HepG2 (cell line): ENCODE results near the gene DOCK9. TPM values are rescaled to one million over a fixed set of nuclear protein-coding genes. Genes with fewer than 3 reads are reported as not detected.

Experiments used
- ATAC-seq: fragments of 200-7000 bp; cut with Tn5 transposase; 3 replicates; pipeline ENCODE4 v1.9.1; 2020; ENCODE audit warnings: mild to moderate bottlenecking, moderate library complexity
- BruUV-seq: library from RNA; stranded (reverse); fragments of 400-500 nt; replicated peaks from 2 replicates; lab custom pipeline; 2021; lab: Mats Ljungman, UMichigan
- CTCF ChIA-PET: fragments of 300-600 bp; formaldehyde crosslinking; extraction: SDS; loops from one replicate; lab custom pipeline; 2021; ENCODE audit warnings: low total read pairs, inconsistent platforms, low intra/inter-chr PET ratio; lab: Yijun Ruan, JAX
- POLR2A ChIA-PET: fragments of 350-600 bp; sonication (Branson Sonifier 250); formaldehyde crosslinking; loops from one replicate; lab custom pipeline; 2020; ENCODE audit warnings: antibody characterized with exemption, inconsistent platforms; lab: Yijun Ruan, JAX
- DNase-seq: peaks from one replicate; pipeline ENCODE4 v3.0.0-alpha.2; 2015; ENCODE audit warnings: low spot score
- FAIRE-seq: peaks from 3 replicates; lab custom pipeline; 2011; peaks lifted over from hg19 to GRCh38; lab: Jason Lieb, UNC
- H2AFZ ChIP-seq: one replicate; pipeline ENCODE4 v1.6.1; 2011; ENCODE audit warnings: low read length, inconsistent platforms
- H3K27ac ChIP-seq: fragments of 300-600 bp; 3 replicates; pipeline ENCODE4 v1.8.0; 2011; ENCODE audit warnings: mixed run types, mild to moderate bottlenecking, mixed read lengths, low read length, inconsistent platforms; ENCODE audit not compliant: insufficient read depth; ENCODE audit errors: extremely low read length
- H3K27me3 ChIP-seq, 2 experiments: fragments of 200-600 bp in 1 of 2; 2 replicates in 1 of 2; 3 replicates in 1 of 2; pipeline versions ENCODE4 v1.6.0 to v1.8.0; 2011; ENCODE audit warnings: low read length in 2 of 2, mild to moderate bottlenecking in 2 of 2, moderate library complexity in 2 of 2, inconsistent platforms in 1 of 2; ENCODE audit not compliant: insufficient read depth in 2 of 2, control insufficient read depth in 1 of 2
- H3K36me3 ChIP-seq, 2 experiments: fragments of 200-600 bp in 1 of 2; replicated peaks in 1 of 2; 2 replicates in 1 of 2; 3 replicates in 1 of 2; pipeline versions ENCODE4 v1.5.1 to v1.8.0; 2011; ENCODE audit warnings: low read length in 2 of 2, inconsistent platforms in 1 of 2; ENCODE audit not compliant: insufficient read depth in 2 of 2, control insufficient read depth in 1 of 2
- H3K4me1 ChIP-seq: 2 replicates; pipeline ENCODE4 v1.5.1; 2012; ENCODE audit warnings: low read length, inconsistent platforms; ENCODE audit not compliant: insufficient read depth
- H3K4me2 ChIP-seq: 2 replicates; pipeline ENCODE4 v1.6.0; 2011; ENCODE audit warnings: low read depth, low read length, inconsistent platforms
- H3K4me3 ChIP-seq, 3 experiments: fragments of 200-600 bp in 1 of 3; sonication (generic), shearing (Covaris generic) in 1 of 3; replicated peaks in 1 of 3; 2 replicates each; pipeline ENCODE4 v1.5.1; 2011 to 2016; ENCODE audit warnings: low read length in 3 of 3, inconsistent platforms in 2 of 3, low read depth in 2 of 3, mild to moderate bottlenecking in 2 of 3, control low read depth in 1 of 3, mixed read lengths in 1 of 3; ENCODE audit not compliant: insufficient read depth in 1 of 3
- H3K79me2 ChIP-seq: one replicate; pipeline ENCODE4 v1.6.1; 2011; ENCODE audit warnings: low read length, inconsistent platforms; ENCODE audit not compliant: insufficient read depth
- H3K9ac ChIP-seq: 2 replicates; pipeline ENCODE4 v1.6.0; 2011; ENCODE audit warnings: mild to moderate bottlenecking, low read depth, low read length, inconsistent platforms; ENCODE audit not compliant: insufficient read depth
- H3K9me3 ChIP-seq: 2 replicates; pipeline ENCODE4 v1.5.1; 2012; ENCODE audit warnings: mild to moderate bottlenecking, low read length
- H4K20me1 ChIP-seq: 2 replicates; pipeline ENCODE4 v1.6.0; 2011; ENCODE audit warnings: inconsistent platforms, mild to moderate bottlenecking, low read length, moderate library complexity; ENCODE audit not compliant: insufficient read depth
- HOXD1 ChIP-seq: sonication (generic); formaldehyde crosslinking; IDR thresholded peaks from 2 replicates; pipeline ENCODE4 v1.5.0; 2020; ENCODE audit warnings: missing genetic modification reagents
- MAF1 ChIP-seq: sonication (generic); formaldehyde crosslinking; IDR thresholded peaks from 2 replicates; pipeline ENCODE4 v1.5.0; 2020; ENCODE audit warnings: missing genetic modification reagents, borderline replicate concordance
- MAZ ChIP-seq, 2 experiments: sonication (generic) in 1 of 2; formaldehyde crosslinking in 1 of 2; IDR thresholded peaks; 2 replicates each; pipeline versions ENCODE4 v1.5.0 to v1.6.1; 2012 to 2020; ENCODE audit warnings: low read depth in 2 of 2, mild to moderate bottlenecking in 2 of 2, borderline replicate concordance in 1 of 2, improper control_type of control experiment in 1 of 2, low read length in 1 of 2, missing genetic modification reagents in 1 of 2, moderate library complexity in 1 of 2
- RFXAP ChIP-seq: sonication (generic); formaldehyde crosslinking; IDR thresholded peaks from 2 replicates; pipeline ENCODE4 v1.4.0; 2020; ENCODE audit warnings: missing genetic modification reagents, borderline replicate concordance
- SRSF4 ChIP-seq: fragments of 200-400 bp; formaldehyde crosslinking; IDR thresholded peaks from one replicate; pipeline ENCODE4 v1.6.1; 2018; ENCODE audit warnings: mild to moderate bottlenecking, low read depth, low read length, moderate library complexity; ENCODE audit not compliant: poor library complexity, severe bottlenecking
- ZBTB8A ChIP-seq: sonication (generic); formaldehyde crosslinking; IDR thresholded peaks from 2 replicates; pipeline ENCODE4 v1.4.0; 2020; ENCODE audit warnings: mild to moderate bottlenecking, low read depth, missing genetic modification reagents, borderline replicate concordance
- ZNF598 ChIP-seq: sonication (generic); formaldehyde crosslinking; IDR thresholded peaks from 2 replicates; pipeline ENCODE4 v1.5.1; 2020; ENCODE audit warnings: mild to moderate bottlenecking, missing genetic modification reagents, borderline replicate concordance
- ZNF660 ChIP-seq: sonication (generic); formaldehyde crosslinking; IDR thresholded peaks from 2 replicates; pipeline ENCODE4 v1.5.1; 2020; ENCODE audit warnings: mild to moderate bottlenecking, low read depth, missing genetic modification reagents, borderline replicate concordance
- ZNF782 ChIP-seq: sonication (generic); formaldehyde crosslinking; IDR thresholded peaks from 2 replicates; pipeline ENCODE4 v1.4.0; 2020; ENCODE audit warnings: missing genetic modification reagents, mild to moderate bottlenecking, borderline replicate concordance
- ZSCAN21 ChIP-seq: sonication (generic); formaldehyde crosslinking; IDR thresholded peaks from 2 replicates; pipeline ENCODE4 v1.8.0; 2022; ENCODE audit warnings: mild to moderate bottlenecking, missing genetic modification reagents, moderate library complexity, borderline replicate concordance
- WGBS: methylation state at CpG from one replicate; pipeline ENCODE4 v1.1.6; 2017; ENCODE audit warnings: low lambda C conversion rate; 5-methylcytosine and 5-hydroxymethylcytosine counted together
- in situ Hi-C: cut with HindIII; loops from 2 replicates; pipeline ENCODE4 v1.10.0; 2017; ENCODE audit warnings: low pct_unique_long_range_greater_than_20kb; ENCODE audit not compliant: extremely low pct_ligation_motif_present
- intact Hi-C: fragments of 100-400 bp; cut with micrococcal nuclease; formaldehyde crosslinking; loops from one replicate; pipeline ENCODE4 v1.10.0; 2022; ENCODE audit not compliant: unreplicated experiment
- polyA plus RNA-seq, 8 experiments: library from polyadenylated mRNA; depleted of rRNA in 3 of 8; stranded (reverse) in 7 of 8; unstranded in 1 of 8; fragments of >200 nt; fragmentation: Illumina TruSeq in 4 of 8; extraction: Trizol in 4 of 8; gene quantifications; 2 replicates each; pipeline versions ENCODE4 v1.2.1 to v1.2.3, GENCODE V29; 2011 to 2016; ENCODE audit warnings: low read depth in 4 of 8, missing spikeins in 1 of 8, mixed read lengths in 1 of 8; ENCODE audit not compliant: insufficient read depth in 1 of 8
- total RNA-seq, 5 experiments: library from RNA; depleted of rRNA; stranded (reverse); fragments of >200 nt; fragmentation: Illumina TruSeq; extraction: Trizol; gene quantifications; 2 replicates each; pipeline ENCODE4 v1.2.3, GENCODE V29; 2016; ENCODE audit warnings: low read depth in 1 of 5
- TF ChIP-seq, protein P1 (sequence below): sonication (generic); formaldehyde crosslinking; IDR thresholded peaks from 2 replicates; pipeline ENCODE4 v1.4.0; 2020; ENCODE audit warnings: mild to moderate bottlenecking, missing genetic modification reagents
- TF ChIP-seq, protein P2 (sequence below): sonication (generic); formaldehyde crosslinking; IDR thresholded peaks from 2 replicates; pipeline ENCODE4 v1.4.0; 2020; ENCODE audit warnings: mild to moderate bottlenecking, missing genetic modification reagents
- TF ChIP-seq, protein P3 (sequence below): fragments of 450-650 bp; IDR thresholded peaks from 2 replicates; pipeline ENCODE4 v1.6.1; 2016

Gene DOCK9
- total and polyA plus RNA-seq, 2 of the 13 experiments (the other 11 are each of a cell fraction or from before 2014, with no cell fraction given), result 0.44 to 0.97 TPM

DNA sequence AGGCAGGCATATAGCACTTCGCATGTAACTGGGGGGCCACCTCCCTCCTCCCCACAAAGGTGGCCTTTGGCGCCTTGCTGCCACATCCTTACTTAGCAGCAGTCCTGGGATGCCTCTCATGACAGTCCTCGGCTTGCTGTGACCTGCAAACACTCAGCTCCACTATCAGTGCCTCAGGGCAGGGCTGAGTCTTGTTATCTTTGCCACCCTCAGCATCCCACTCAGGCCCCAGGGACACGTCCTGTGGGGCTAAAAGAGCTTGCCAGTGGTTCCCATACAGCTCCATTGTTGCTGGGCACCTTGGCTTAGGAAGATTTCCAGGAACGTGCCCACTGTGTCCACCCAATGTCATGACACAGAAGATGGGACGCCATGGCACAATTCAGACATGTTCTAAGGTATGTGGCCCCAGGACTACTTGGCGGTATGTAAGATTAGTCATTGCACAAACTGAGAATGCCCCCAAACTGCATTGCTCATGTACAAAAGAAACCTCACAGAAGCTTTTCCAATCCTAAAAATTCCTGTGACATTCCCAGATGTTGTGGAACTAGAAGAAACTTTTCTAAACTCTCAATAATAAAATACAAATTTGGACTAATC lies 16.3 kb downstream of the DOCK9 start:
- Histone ChIP-seq H3K27me3 (no peaks in the 10 kb centered on the region), H4K20me1 (no peaks in the 10 kb centered on the region), H3K9me3 (no peaks in the 10 kb centered on the region), H3K9ac (no peak overlapping the region), H3K4me1 (peaks cover 5% of the 10 kb centered on the region; the same call in 1 of the 2 replicates), H3K36me3 (no peaks in the 10 kb centered on the region), H2AFZ (no peak overlapping the region), H3K79me2 (no peaks in the 10 kb centered on the region), H3K27ac (no peak overlapping the region), H3K4me2 (no peak overlapping the region), H3K4me3 (no peak overlapping the region)
- intact Hi-C loops, result loop anchor here (1.0 kb wide), 1 partner anchor 32 kb away; no protein-coding TSS in a partner anchor
- no TSS peak for BruUV-seq
- ChIA-PET POLR2A (no interaction called here), CTCF (no interaction called here)
- 46% methylated on average over 7 of the region's 7 CpGs for WGBS
- in situ Hi-C loops, result no loop called here
- ATAC-seq, result no peak
- TF ChIP-seq MAZ (IDR thresholded peaks at IDR 0.05; ENCODE audit: borderline replicate concordance, low read depth, low read length), result no peak
- TF ChIP-seq MAZ (CRISPR knock-in tag; IDR thresholded peaks at IDR 0.05; ENCODE audit: low read depth), result no peak
- no peak for DNase-seq
- no peak for FAIRE-seq

DNA sequence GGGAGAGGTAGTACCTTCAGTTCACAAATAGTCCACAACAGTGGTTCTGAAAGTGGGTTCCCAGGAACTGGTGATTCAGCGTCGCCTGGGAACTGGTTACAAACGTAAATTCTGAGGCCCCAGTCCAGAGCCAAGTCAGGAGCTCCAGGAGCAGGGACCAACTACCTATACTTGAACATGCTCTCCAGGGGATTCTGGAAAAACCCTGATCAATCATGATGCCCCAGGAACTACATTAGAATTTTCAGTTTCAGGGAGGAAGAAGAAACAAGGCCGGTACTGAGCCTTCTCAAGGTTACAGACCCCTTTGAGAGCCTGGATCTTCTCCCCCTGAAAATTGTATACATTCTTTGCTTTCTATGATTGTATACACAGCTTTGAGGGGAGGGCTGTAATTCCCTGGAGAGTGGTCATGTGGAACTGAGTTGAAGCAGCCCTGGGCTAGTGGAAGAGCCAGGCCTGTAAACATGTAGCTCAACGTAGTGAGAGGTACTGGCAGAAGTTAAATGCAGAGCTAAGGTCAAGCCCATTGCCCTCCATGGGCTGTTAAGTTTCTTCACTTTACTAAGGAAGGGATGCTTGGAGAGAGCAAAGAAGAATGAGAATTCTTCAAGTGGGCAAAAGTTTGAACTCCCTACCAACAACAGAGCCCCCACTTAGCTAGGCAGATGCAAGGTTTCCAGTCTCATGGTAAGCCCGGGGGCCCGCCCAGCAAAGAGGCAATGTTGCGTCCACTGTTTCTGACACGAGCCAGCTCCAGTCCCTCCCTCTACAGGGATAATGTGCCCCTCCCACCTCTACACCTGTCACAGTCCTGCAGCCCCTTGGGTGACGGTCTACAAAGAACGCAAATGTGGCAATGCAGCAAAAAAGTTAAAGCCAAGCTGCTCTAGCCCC lies 17.0 kb downstream of the DOCK9 start:
- DNase-seq (no peak), FAIRE-seq (no peak), ATAC-seq (no peak)
- ChIA-PET CTCF (no interaction called here), POLR2A (no interaction called here)
- intact Hi-C loops, result loop anchor here (1.0 kb wide), 1 partner anchor 32 kb away; no protein-coding TSS in a partner anchor
- H3K9me3 ChIP-seq, result no peaks in the 10 kb centered on the region
- no peaks in the 10 kb centered on the region for H3K79me2 ChIP-seq
- no peaks in the 10 kb centered on the region for H3K27me3 ChIP-seq
- BruUV-seq, result no TSS peak
- in situ Hi-C loops, result no loop called here
- peaks cover 5% of the 10 kb centered on the region; the same call in 1 of the 2 replicates for H3K4me1 ChIP-seq
- no peaks in the 10 kb centered on the region for H3K36me3 ChIP-seq
- TF ChIP-seq ZNF598 (CRISPR knock-in tag) (no peak), ZNF782 (CRISPR knock-in tag) (no peak), SRSF4 (no peak), ZNF660 (CRISPR knock-in tag) (no peak), ZSCAN21 (CRISPR knock-in tag) (no peak), MAF1 (CRISPR knock-in tag) (no peak), ZBTB8A (CRISPR knock-in tag) (no peak), RFXAP (CRISPR knock-in tag) (no peak), HOXD1 (CRISPR knock-in tag) (no peak)
- TF ChIP-seq, protein P1, sequence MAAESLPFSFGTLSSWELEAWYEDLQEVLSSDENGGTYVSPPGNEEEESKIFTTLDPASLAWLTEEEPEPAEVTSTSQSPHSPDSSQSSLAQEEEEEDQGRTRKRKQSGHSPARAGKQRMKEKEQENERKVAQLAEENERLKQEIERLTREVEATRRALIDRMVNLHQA (CRISPR knock-in tag), result no peak
- TF ChIP-seq, protein P2, sequence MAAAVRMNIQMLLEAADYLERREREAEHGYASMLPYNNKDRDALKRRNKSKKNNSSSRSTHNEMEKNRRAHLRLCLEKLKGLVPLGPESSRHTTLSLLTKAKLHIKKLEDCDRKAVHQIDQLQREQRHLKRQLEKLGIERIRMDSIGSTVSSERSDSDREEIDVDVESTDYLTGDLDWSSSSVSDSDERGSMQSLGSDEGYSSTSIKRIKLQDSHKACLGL, result no peak
- TF ChIP-seq, protein P3, sequence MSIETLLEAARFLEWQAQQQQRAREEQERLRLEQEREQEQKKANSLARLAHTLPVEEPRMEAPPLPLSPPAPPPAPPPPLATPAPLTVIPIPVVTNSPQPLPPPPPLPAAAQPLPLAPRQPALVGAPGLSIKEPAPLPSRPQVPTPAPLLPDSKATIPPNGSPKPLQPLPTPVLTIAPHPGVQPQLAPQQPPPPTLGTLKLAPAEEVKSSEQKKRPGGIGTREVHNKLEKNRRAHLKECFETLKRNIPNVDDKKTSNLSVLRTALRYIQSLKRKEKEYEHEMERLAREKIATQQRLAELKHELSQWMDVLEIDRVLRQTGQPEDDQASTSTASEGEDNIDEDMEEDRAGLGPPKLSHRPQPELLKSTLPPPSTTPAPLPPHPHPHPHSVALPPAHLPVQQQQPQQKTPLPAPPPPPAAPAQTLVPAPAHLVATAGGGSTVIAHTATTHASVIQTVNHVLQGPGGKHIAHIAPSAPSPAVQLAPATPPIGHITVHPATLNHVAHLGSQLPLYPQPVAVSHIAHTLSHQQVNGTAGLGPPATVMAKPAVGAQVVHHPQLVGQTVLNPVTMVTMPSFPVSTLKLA, result no peak
- H3K4me2 ChIP-seq, result no peak overlapping the region
- H3K27ac ChIP-seq, result no peak overlapping the region
- H3K4me3 ChIP-seq, result no peak overlapping the region
- no peaks in the 10 kb centered on the region for H4K20me1 ChIP-seq
- WGBS, result 77% methylated on average over 8 of the region's 11 CpGs
- H3K9ac ChIP-seq, result no peak overlapping the region
- H2AFZ ChIP-seq, result no peak overlapping the region
